ENCODE measurements around the gene ASTL. TPM values are rescaled to one million over a fixed set of nuclear protein-coding genes. Genes with fewer than 3 reads are reported as not detected.

The ASTL gene
- total RNA-seq, 1 experiment from 2014 or later, result 0.34 TPM

GRCh38 chr2:96124406-96125265 lies 13.7 kb downstream of the ASTL start:
- intact Hi-C loops (cut with micrococcal nuclease), result no loop called here

GRCh38 chr2:96123936-96124335 lies 14.4 kb downstream of the ASTL start:
- Histone ChIP-seq H3K27me3 (ENCODE audit: insufficient read depth, low read length) (0 out of 2 replicates have a peak, but pooled peaks cover 3% of the 10 kb centered on the region), H3K36me3 (ENCODE audit: control insufficient read depth in 1 of 2, insufficient read depth in 2 of 2, low read length in 2 of 2) (no peaks in the 10 kb centered on the region), H3K4me3 (replicated peaks in 1 of 2; ENCODE audit: low read depth in 1 of 2, low read length in 2 of 2) (no peak overlapping the region), H3K9me3 (ENCODE audit: control insufficient read depth in 1 of 2, insufficient read depth in 1 of 2, low read depth in 1 of 2, low read length in 2 of 2) (no peaks in the 10 kb centered on the region), H3K4me1 (ENCODE audit: control insufficient read depth in 1 of 2, insufficient read depth in 2 of 2, low read length in 2 of 2) (no peaks in the 10 kb centered on the region), H3K79me2 (ENCODE audit: insufficient read depth, low read length) (no peaks in the 10 kb centered on the region), H3K27ac (ENCODE audit: low read depth, low read length) (no peak overlapping the region), H2AFZ (ENCODE audit: low read depth, low read length, poor library complexity, severe bottlenecking) (no peak overlapping the region), H3K4me2 (ENCODE audit: low read length) (no peak overlapping the region), H3K9ac (ENCODE audit: low read length) (no peak overlapping the region), H4K20me1 (ENCODE audit: insufficient read depth) (no peaks in the 10 kb centered on the region), H3K9me2 (ENCODE audit: insufficient read depth) (no peaks in the 10 kb centered on the region)
- ChIA-PET RAD21 (ENCODE audit: low non-redundant PET in 1 of 2, low total read pairs in 2 of 2, uncharacterized antibody in 2 of 2, unreplicated experiment in 2 of 2) (no interaction called here), POLR2A (no interaction called here), CTCF (no interaction called here)
- ATAC-seq (no peak), DNase-seq (ENCODE audit: low read depth, low spot score) (no peak)
- intact Hi-C loops (cut with micrococcal nuclease), result no loop called here
- no TSS peak for BruUV-seq (replicated peaks)
- TF ChIP-seq POLR2A (IDR thresholded peaks at IDR 0.05; ENCODE audit: borderline replicate concordance, extremely low read depth, insufficient read depth, insufficient read length) (no peak), JUND (IDR thresholded peaks at IDR 0.05) (no peak), CTCF (IDR thresholded peaks at IDR 0.05 in 2 of 3, conservative IDR thresholded peaks at IDR 0.05 in 1 of 3; ENCODE audit: borderline replicate concordance in 1 of 3, insufficient read depth in 1 of 3, low read depth in 2 of 3, low read length in 2 of 3) (no peak), MAX (IDR thresholded peaks at IDR 0.05) (no peak), REST (IDR thresholded peaks at IDR 0.05; ENCODE audit: low read depth) (no peak), ATF3 (IDR thresholded peaks at IDR 0.05) (no peak), SIN3A (IDR thresholded peaks at IDR 0.05; ENCODE audit: low read depth) (no peak), ZBTB33 (IDR thresholded peaks at IDR 0.05; ENCODE audit: extremely low read depth, insufficient replicate concordance, low read length) (no peak), EZH2 (IDR thresholded peaks at IDR 0.05) (no peak)

More at GRCh38 chr2:96124406-96125265, 13.7 kb downstream of the ASTL start:
- BruUV-seq (replicated peaks), result no TSS peak
- RAD21 ChIA-PET (ENCODE audit: low non-redundant PET in 1 of 2, low total read pairs in 2 of 2, uncharacterized antibody in 2 of 2, unreplicated experiment in 2 of 2), result no interaction called here
- H3K27me3 ChIP-seq (ENCODE audit: insufficient read depth, low read length), result 0 out of 2 replicates have a peak, but pooled peaks cover 3% of the 10 kb centered on the region
- DNase-seq (ENCODE audit: low read depth, low spot score), result no peak
- ATAC-seq, result peak; percentile 52; the same call in 1 of the 2 replicates
- TF ChIP-seq JUND (IDR thresholded peaks at IDR 0.05) (no peak), POLR2A (IDR thresholded peaks at IDR 0.05; ENCODE audit: borderline replicate concordance, extremely low read depth, insufficient read depth, insufficient read length) (no peak)
- CTCF ChIA-PET, result no interaction called here
- H3K9me3 ChIP-seq (ENCODE audit: control insufficient read depth in 1 of 2, insufficient read depth in 1 of 2, low read depth in 1 of 2, low read length in 2 of 2), result no peaks in the 10 kb centered on the region
- POLR2A ChIA-PET, result no interaction called here
- no peaks in the 10 kb centered on the region for H3K4me1 ChIP-seq (ENCODE audit: control insufficient read depth in 1 of 2, insufficient read depth in 2 of 2, low read length in 2 of 2)
- H3K27ac ChIP-seq (ENCODE audit: low read depth, low read length), result no peak overlapping the region
- no peak overlapping the region for H3K9ac ChIP-seq (ENCODE audit: low read length)
- H3K79me2 ChIP-seq (ENCODE audit: insufficient read depth, low read length), result no peaks in the 10 kb centered on the region
- H3K36me3 ChIP-seq (ENCODE audit: control insufficient read depth in 1 of 2, insufficient read depth in 2 of 2, low read length in 2 of 2), result no peaks in the 10 kb centered on the region
- H3K9me2 ChIP-seq (ENCODE audit: insufficient read depth), result no peaks in the 10 kb centered on the region
- no peak overlapping the region for H2AFZ ChIP-seq (ENCODE audit: low read depth, low read length, poor library complexity, severe bottlenecking)
- no peak overlapping the region for H3K4me3 ChIP-seq (replicated peaks in 1 of 2; ENCODE audit: low read depth in 1 of 2, low read length in 2 of 2)
- H4K20me1 ChIP-seq (ENCODE audit: insufficient read depth), result no peaks in the 10 kb centered on the region
- no peak overlapping the region for H3K4me2 ChIP-seq (ENCODE audit: low read length)
